DMS53 treated with DMSO at 0.1 percent for 48 hours (cell line): ENCODE results near the gene IFNL2.
A peak's percentile ranks its signal among the peaks of the same experiment; 100 is the strongest.
"Not testable (repeated sequence)": the region's sequence is repeated elsewhere in the genome, so short reads cannot be mapped to it uniquely, and the experiment has no call there.

Source experiments
- DNase-seq: peaks from one replicate; lab custom pipeline; 2025; ENCODE audit not compliant: unreplicated experiment; lab: John Stamatoyannopoulos, UW

The IFNL2 gene

DNA sequence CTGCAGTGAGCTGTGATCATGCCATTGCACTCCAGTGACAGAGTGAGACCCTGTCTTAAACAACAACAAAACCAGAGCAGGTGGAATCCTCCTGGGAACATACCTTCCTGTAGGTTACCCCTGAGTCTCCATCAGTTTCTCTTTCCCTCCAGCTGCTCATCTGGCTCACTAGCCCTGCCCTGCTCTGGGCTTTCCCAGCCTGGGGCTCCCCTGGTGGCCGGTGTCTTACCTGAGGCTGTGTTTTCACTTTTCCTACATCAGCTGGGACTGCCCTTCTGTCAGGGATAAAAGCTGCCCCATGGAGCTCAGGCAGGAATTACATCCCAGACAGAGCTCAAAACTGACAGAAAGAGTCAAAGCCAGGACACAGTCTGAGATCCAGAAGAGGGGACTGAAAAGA is at the start of gene IFNL2:
Gene IFNL2, plus strand, starts transcription at position 312 of the 400 bp plus-strand sequence. CDS start 173 bp downstream, outside the sequence.
- not testable (repeated sequence) for DNase-seq

DNA sequence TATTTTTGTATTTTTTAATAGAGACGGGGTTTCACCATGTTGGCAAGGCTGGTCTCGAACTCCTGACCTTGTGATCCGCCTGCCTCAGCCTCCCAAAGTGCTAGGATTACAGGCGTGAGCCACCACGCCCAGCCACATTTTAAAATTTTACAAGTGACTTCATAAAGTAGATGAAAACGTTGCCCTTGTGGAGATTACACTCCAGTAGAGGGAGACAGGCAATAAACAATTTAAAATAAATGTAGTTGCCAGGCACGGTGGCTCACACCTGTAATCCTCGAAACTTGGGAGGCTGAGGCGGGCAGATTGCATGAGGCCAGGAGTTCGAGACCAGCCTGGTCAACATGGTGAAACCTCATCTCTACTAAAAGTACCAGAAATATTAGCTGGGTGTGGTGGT is 49.1 kb upstream of the IFNL2 start:
- not testable (repeated sequence) for DNase-seq

DNA sequence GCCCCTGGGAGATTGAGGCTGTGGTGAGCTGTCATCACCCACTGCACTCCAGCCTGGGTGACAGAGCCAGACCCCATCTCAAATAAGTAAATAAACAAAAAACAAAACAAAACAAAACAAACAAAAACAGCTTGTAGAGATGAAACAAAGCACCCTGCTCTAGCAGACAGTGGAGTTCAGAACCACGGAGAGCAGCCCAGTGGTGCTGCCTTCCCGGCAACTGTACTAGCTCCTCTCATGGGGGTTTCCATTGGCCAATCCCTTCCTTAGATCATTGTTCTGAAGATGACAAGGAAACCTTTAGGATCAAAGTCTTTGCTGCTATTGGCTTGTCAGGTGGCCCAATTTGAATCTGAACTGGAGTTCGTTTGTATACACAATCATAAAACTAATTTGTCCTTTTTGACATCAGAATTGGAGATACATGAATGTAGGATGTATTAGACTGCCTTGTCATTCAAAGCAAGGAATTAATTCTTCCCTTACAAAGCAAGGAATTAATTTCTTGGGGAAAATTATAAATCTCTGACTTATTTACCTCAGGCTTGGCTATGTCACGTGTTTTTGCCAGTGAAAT is 44.4 kb upstream of the IFNL2 start:
- no peak for DNase-seq

DNA sequence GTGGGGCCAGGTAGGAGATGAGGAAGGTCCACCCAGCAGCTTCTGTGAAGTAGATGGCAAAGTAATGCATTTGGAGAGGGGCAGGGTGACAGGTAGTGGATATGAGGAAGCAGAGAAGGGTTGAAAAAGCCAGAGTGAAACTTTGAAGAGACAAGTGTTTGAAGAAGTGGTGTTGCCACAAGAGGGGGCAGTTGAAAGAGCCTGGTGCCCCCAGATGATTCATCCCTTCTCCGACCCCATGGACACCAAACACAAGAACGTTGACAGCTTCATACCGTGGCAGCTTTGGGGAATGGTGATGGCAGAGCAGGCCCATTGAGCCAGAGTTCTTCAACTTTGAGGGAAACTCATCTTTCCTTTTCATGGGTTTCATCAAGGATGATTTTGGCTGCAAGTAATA is 43.3 kb upstream of the IFNL2 start:
- DNase-seq, result no peak

DNA sequence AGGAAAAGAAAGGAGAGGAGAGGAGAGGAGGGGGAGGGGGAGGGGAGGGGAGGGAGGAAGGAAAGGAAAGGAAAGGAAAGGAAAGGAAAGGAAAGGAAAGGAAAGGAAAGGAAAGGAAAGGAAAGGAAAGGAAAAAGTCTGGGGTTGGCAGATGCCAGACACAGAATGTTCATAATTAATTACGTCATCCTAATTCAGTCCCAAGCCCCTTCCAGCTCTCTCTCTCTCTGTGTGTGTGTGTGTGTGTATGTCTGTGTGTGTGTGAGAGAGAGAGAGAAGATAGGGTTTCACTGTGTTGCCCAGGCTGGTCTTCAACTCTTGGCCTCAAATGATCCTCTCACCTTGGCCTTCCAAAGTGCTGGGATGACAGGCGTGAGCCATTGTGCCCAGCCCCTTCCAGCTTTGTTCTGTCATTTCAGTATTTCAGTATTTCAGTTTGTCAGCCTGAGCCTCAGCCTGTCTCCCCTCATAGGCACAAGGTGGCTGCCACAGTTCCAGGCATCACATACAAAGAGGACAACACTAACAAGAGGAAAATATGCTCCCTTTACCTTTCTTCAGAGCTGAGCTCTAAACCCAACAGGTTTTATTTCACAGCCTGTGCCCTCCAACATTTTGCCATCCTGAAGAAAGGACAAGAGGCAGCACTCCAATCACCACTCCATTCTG is 38.0 kb upstream of the IFNL2 start:
- no peak for DNase-seq

DNA sequence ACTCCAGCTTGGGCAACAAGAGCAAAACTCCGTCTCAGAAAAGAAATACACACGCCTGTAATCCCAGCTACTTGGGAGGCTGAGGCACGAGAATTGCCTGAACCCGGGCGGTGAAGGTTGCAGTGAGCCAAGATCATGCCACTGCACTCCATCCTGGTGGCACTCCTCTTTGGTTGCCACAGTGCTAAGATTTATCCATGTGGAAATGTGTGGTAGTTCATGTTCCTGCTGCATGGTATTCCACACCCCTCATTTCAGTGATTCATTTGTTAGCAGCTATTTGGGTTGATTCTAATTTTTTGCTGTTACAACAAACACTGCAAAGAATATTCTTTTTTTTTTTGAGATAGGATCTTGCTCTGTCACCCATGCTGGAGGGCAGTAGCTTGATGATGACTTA is 35.5 kb upstream of the IFNL2 start:
- no peak for DNase-seq

DNA sequence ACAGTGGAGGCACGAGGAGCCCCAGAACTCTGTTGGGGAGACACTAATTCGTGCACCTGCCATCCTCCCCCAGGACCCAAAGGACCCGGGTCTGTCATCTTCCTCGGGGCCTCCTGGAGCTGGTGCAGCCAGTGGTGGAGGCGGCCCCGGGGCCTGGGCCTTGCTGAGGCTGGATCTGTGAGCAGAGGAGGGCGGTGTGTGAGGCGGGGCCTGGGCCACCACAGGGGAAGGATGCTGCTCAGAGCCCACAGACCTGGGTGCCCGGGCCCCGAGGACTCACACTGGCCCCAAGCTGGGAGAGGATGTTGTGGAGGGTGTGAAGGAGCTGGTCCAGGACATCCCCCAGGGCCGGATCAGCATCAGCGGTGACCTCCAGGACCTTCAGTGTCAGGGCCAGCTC is 31.7 kb upstream of the IFNL2 start:
- no peak for DNase-seq

DNA sequence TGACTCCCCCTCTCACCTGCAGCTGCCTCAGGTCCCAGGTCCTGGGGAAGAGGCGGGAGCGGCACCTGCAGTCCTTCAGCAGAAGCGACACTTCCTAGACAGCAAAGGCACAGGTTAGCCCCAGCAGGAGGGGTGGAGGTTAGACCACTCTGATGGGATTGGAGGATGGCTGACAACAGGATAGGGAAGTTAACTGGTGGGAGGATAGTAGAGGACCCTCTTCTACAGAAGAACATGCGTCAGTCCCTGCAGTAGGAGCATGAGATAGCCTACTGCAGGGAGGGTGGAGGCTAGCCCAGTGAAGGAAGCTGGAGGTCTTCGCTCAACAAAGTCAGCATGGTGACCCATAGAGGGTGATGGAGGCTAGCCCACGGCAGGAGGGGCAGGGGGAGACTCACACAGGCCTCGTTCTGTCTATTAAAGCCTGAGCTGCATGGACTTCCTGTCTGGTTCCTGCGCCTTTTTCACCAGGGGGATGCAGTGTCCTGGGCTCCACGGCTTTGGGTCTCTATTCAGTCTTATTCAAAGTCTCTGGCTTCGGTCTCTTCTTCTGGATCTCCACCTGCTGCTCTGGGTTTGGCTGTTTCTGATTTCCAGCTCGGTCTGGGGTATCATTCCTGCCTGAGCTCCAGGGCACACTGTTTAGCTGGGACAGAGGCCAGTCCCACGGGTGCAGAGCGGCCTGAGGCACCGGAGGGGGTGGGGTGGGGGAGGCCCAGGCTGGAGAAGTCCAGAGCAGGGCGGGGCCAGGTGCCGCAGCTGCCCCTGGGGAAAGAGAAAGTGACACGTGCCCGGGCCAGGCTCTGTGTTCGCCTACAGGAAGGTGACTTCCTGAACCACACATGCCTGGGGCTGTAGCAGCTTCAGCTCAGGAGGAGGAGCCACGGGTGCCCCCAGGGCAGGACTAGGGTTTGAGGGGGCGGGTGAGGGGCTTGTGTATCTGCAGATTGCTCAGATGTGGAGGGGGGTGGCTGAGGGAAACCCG is 30.7 kb upstream of the IFNL2 start:
- peak; percentile 59 for DNase-seq

DNA sequence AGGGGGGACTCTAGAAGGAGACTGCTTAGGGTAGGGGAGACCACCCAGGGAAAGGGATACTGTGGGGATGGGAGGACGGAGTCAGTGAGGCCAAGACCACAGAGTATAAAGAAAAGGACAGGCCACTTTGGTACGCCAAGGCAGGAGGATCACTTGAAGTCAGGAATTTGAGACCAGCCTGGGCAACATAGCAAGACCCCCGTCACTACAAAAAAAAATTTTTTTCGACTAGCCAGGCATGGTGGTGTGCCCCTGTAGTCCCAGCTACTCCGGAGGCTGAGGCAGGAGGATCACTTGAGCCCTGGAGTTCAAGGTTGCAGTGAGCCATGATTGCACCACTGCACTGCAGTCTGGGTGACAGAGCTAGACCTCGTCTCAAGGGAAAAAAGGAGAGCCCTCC is 30.0 kb upstream of the IFNL2 start:
- DNase-seq, result no peak

DNA sequence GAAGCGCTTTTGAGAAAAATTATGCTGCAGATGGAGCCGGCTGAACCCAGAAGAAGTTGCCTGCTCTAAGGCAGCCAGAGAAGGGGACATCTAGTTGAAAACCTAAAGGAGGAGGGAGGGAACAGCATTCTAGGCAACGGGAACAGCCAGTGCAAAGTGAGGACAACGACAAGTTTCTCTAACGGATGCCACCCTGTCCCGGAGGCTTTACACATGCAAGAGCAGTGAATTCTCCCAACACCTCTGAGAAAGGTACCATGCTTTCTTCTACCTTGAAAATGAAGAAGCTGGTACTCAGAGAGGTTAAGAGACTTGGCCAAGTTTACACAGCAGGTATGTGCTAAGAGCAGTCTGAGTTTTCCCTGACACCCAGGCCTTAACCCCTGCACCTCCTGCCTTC is 29.3 kb upstream of the IFNL2 start:
- no peak for DNase-seq

DNA sequence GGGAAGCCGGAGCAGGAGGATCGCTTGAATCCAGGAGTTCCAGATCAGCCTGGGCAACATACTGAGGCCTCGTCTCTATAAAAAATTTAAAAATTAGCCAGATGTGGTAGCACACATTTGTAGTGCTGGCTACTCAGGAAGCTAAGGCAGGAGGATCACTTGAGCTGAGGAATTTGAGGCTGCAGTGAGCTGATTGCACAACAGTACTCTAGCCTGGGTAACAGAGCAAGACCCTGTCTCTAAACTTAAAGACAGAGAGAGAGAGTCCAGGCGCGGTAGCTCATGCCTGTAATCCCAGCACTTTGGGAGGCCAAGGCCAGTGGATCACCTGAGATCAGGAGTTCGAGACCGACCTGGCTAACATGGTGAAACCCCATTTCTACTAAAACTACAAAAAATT is 27.8 kb upstream of the IFNL2 start:
- DNase-seq, result no peak

DNA sequence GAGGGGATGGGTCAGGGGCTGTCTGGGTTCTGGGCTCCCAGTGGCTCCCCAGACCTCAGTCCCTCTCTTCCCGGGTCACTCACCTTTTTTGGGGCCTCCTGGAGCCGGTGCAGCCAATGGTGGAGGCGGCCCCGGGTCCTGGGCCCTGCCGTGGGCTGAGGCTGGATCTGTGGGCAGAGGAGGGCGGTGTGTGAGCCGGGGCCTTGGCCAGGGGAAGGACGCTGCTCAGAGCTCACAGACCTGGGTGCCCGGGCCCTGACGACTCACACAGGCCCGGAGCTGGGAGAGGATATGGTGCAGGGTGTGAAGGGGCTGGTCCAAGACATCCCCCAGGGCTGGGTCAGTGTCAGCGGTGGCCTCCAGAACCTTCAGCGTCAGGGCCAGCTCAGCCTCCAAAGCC is 24.5 kb upstream of the IFNL2 start:
- DNase-seq, result not testable (repeated sequence)

DNA sequence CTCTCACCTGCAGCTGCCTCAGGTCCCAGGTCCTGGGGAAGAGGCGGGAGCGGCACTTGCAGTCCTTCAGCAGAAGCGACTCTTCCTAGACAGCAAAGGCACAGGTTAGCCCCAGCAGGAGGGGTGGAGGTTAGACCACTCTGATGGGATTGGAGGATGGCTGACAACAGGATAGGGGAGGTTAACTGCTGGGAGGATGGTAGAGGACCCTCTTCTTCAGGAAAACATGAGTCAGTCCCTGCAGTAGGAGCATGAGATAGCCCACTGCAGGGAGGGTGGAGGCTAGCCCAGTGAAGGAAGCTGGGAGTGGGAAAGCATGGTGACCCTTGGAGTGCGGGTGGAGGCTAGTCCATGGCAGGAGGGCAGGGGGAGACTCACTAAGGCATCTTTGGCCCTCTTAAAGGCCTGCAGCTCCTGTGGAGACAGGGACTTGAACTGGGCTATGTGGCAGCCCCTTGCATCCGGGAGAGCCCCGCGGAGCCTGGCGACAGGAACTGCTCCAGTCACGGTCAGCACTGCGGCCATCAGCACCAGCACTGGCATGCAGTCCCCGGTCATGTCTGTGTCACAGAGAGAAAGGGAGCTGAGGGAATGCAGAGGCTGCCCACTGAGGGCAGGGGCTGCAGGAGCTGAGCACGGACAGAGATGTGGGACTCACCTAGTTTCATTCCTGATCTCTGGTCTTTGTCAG is 23.6 kb upstream of the IFNL2 start, which contains the start of gene IFNL3:
Gene IFNL3, minus strand, starts transcription at position 597 of the 691 bp plus-strand sequence. Its CDS starts 39 bp downstream, at position 558.
- not testable (repeated sequence) for DNase-seq

DNA sequence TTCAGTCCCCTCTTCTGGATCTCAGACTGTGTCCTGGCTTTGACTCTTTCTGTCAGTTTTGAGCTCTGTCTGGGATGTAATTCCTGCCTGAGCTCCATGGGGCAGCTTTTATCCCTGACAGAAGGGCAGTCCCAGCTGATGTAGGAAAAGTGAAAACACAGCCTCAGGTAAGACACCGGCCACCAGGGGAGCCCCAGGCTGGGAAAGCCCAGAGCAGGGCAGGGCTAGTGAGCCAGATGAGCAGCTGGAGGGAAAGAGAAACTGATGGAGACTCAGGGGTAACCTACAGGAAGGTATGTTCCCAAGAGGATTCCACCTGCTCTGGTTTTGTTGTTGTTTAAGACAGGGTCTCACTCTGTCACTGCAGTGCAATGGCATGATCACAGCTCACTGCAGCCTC is 23.0 kb upstream of the IFNL2 start:
- DNase-seq, result not testable (repeated sequence)

DNA sequence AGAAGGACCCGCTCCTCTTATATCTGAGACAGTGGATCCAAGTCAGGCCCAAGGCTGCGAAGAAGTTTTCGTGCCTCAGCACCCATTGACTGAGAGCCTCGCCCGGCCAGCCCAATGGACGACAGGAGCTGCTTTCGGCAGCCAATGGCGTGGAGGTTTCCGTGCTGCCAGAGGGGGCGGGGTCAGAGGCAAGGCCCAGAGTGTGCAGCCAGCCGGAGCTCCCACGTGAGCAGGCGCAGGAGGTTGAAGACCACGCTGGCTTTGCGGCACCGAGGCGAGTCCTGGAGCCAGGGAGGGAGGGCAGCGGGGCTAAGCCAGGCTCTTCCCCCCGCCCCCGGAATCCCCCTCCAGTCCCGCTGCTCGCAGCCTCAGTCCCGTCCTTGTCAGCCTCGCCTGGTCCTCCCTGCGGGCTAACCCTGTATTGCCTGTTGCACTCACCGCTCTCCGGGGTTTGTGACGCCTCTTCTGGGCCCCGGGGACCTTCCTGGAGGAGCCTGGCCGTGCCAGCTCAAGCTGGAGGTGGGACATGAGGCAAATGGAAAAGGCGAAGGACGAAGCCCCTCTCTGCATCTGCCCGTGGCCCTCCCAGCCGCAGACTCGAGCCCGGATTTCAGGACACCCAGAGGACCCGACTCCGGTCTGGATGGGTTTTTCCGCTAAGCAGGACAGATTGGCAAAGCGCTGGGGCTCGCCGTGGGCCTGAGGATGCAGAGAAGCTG is 21.1 kb upstream of the IFNL2 start:
- DNase-seq, result no peak

DNA sequence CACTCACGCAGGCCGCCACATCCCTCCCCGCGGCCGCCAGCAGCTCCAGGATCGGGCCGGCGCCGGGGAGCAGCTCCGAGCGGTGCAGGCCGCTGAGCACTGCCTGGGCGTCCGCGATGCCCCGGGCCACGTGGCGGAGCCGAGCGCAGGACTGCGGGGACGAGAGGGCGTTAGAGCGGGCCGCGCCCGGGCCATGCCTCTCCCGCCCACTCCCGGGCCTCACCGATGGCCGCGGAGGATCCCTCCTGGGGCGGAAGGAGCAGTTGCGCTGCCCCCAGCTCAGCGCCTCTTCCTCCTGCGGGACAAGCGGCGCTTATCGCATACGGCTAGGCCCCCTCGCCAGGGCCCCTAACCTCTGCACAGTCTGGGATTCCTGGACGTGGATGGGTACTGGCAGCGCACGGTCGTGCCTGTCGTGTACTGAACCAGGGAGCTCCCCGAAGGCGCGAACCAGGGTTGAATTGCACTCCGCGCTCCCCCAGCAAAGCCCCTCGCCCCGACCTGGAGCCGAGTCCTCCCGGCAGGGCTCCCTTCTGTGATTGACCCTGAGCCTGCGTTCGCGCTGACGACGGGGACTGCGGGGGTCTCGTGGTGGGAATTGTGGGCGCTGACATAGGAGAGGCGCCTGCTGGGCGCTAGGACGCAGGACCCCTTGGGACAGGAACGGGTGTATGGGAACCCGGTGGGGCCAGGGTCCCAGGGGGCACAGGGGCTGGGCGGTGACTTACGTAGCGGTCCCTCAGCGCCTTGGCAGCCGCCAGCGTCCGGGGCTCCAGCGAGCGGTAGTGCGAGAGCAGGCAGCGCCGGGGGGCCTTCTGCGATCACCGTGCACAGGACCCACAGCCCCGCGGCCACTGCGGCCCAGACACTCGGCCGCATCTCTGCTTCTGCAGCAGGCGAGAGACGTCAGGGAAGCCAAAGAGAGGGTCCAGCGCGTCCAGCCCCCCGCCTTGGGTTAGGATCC is 20.2 kb upstream of the IFNL2 start:
- no peak for DNase-seq

DNA sequence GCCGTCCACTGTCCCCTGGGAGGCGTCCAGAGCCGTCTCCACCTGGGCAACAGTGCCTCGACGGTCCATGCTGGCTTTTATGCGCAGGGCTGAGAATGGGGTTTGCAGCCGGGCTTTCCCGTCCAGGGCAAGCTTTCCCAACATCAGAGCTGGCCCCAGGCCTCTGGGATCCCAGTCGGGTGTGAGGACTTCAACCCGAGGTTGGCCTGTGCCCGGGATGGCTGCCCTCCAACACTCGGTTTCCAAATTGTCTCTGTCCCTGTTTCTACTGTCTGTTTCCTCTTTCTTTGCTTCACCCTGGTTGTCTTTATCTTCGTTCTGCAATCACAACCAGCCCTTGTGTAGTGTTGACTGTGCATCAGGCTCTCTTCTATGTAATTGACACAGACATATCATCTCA is 19.4 kb upstream of the IFNL2 start, which contains the start of gene IFNL4:
Gene IFNL4, minus strand, starts transcription at position 51 of the 400 bp plus-strand sequence.
- DNase-seq, result no peak

DNA sequence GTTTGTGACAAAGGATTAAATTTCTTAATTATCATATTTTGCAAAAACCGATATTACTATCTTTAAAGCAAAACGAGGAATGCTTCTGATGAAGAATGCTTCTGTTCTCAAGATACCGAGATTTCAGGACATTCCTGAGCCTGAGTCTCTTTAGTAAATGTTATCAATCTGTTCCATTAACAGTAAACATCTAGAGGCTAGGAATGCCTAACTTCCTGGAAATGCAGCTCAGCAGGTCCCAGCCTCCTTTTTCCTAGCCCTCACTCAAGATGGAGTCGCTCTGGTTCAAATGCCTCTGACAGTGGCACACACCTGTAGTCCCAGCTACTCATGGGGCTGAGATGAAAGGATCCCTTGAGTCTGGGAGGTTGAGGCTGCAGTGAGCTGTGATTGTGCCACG is 17.1 kb upstream of the IFNL2 start:
- DNase-seq, result no peak

DNA sequence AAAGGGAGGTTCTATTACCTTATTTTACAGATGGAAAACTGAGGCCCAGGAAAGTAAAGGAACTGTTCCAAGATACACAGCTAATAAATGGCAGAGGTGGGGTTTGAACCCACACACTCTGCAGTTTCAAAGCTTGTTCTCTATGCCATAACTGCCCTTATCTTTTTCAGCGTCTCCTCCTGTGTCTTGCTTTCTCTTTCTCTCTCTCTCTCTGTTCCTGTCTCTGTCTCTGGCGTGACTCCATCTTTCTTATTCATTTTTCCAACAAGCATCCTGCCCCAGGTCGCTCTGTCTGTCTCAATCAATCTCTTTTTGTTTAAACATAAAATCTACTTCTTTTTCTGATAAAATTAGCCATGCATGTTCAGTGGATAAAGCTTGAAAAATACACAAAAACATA is 16.4 kb upstream of the IFNL2 start:
- no peak for DNase-seq
